Measurements from ENCODE around the gene TRIO. TPM values are rescaled to one million over a fixed set of nuclear protein-coding genes. Genes with fewer than 3 reads are reported as not detected.

Gene TRIO
- total and polyA plus RNA-seq, 2 donors (not counting 1 experiment from before 2014, with no cell fraction given), result 134 to 281 TPM

- TF ChIP-seq EZH2 (IDR thresholded peaks at IDR 0.05; ENCODE audit: low read length, missing control alignments) (no peak), CTCF (conservative IDR thresholded peaks at IDR 0.05 in 1 of 2, IDR thresholded peaks at IDR 0.05 in 1 of 2; ENCODE audit: low read depth in 1 of 2, low read length in 2 of 2) (no peak)
- peaks cover 8% of the 10 kb centered on the region for H3K4me1 ChIP-seq (ENCODE audit: control insufficient read depth, extremely low read depth, insufficient read depth, low read length)
Measured at GRCh38 chr5:14229734-14230133, 86.6 kb downstream of the TRIO start.

GRCh38 chr5:14231156-14231555 is 88.0 kb downstream of the TRIO start:
- H3K36me3 ChIP-seq (ENCODE audit: control insufficient read depth, insufficient read depth, low read length), result no peaks in the 10 kb centered on the region
- no peak overlapping the region for H3K27ac ChIP-seq (ENCODE audit: insufficient read depth, low read length)
- no peak overlapping the region for H3K4me2 ChIP-seq (ENCODE audit: extremely low read depth, insufficient read depth, low read length)
- peaks cover 12% of the 10 kb centered on the region for H4K20me1 ChIP-seq (ENCODE audit: control insufficient read depth, extremely low read depth, insufficient read depth, low read length)
- H3K9me3 ChIP-seq (ENCODE audit: control insufficient read depth, insufficient read depth, low read depth, low read length), result no peaks in the 10 kb centered on the region
- H3K4me1 ChIP-seq (ENCODE audit: control insufficient read depth, extremely low read depth, insufficient read depth, low read length), result peaks cover 9% of the 10 kb centered on the region
- H3K79me2 ChIP-seq (ENCODE audit: control insufficient read depth, insufficient read depth, low read length), result peaks cover 100% of the 10 kb centered on the region
- H3K4me3 ChIP-seq (replicated peaks in 1 of 4; ENCODE audit: control extremely low read depth in 1 of 4, insufficient read depth in 1 of 4, low read depth in 3 of 4, low read length in 4 of 4), result no peak overlapping the region
- DNase-seq (ENCODE audit: low read depth in 2 of 2), result peak; percentile 28 to 45
- TF ChIP-seq CTCF (conservative IDR thresholded peaks at IDR 0.05 in 1 of 2, IDR thresholded peaks at IDR 0.05 in 1 of 2; ENCODE audit: low read depth in 1 of 2, low read length in 2 of 2) (no peak), EZH2 (IDR thresholded peaks at IDR 0.05; ENCODE audit: low read length, missing control alignments) (no peak)
- H3K27me3 ChIP-seq (ENCODE audit: control insufficient read depth, insufficient read depth, low read length), result no peaks in the 10 kb centered on the region
- H3K9ac ChIP-seq (ENCODE audit: insufficient read depth, low read length), result no peak overlapping the region
- H2AFZ ChIP-seq (ENCODE audit: low read length), result no peak overlapping the region

More at GRCh38 chr5:14229734-14230133, 86.6 kb downstream of the TRIO start:
- no peak for DNase-seq (ENCODE audit: low read depth in 2 of 2)
- H3K79me2 ChIP-seq (ENCODE audit: control insufficient read depth, insufficient read depth, low read length), result peaks cover 99% of the 10 kb centered on the region
- no peak overlapping the region for H2AFZ ChIP-seq (ENCODE audit: low read length)
- H3K36me3 ChIP-seq (ENCODE audit: control insufficient read depth, insufficient read depth, low read length), result no peaks in the 10 kb centered on the region
- H3K27ac ChIP-seq (ENCODE audit: insufficient read depth, low read length), result no peak overlapping the region
- H3K9ac ChIP-seq (ENCODE audit: insufficient read depth, low read length), result no peak overlapping the region
- peaks cover 8% of the 10 kb centered on the region for H4K20me1 ChIP-seq (ENCODE audit: control insufficient read depth, extremely low read depth, insufficient read depth, low read length)
- H3K27me3 ChIP-seq (ENCODE audit: control insufficient read depth, insufficient read depth, low read length), result no peaks in the 10 kb centered on the region
- H3K4me2 ChIP-seq (ENCODE audit: extremely low read depth, insufficient read depth, low read length), result no peak overlapping the region
- no peak overlapping the region for H3K4me3 ChIP-seq (replicated peaks in 1 of 4; ENCODE audit: control extremely low read depth in 1 of 4, insufficient read depth in 1 of 4, low read depth in 3 of 4, low read length in 4 of 4)
- H3K9me3 ChIP-seq (ENCODE audit: control insufficient read depth, insufficient read depth, low read depth, low read length), result no peaks in the 10 kb centered on the region

- H3K27ac ChIP-seq (ENCODE audit: insufficient read depth, low read length), result no peak overlapping the region
- no peak overlapping the region for H3K4me3 ChIP-seq (replicated peaks in 1 of 4; ENCODE audit: control extremely low read depth in 1 of 4, insufficient read depth in 1 of 4, low read depth in 3 of 4, low read length in 4 of 4)
- no peaks in the 10 kb centered on the region for H3K9me3 ChIP-seq (ENCODE audit: control insufficient read depth, insufficient read depth, low read depth, low read length)
- peaks cover 100% of the 10 kb centered on the region for H3K79me2 ChIP-seq (ENCODE audit: control insufficient read depth, insufficient read depth, low read length)
- H2AFZ ChIP-seq (ENCODE audit: low read length), result no peak overlapping the region
- H3K27me3 ChIP-seq (ENCODE audit: control insufficient read depth, insufficient read depth, low read length), result no peaks in the 10 kb centered on the region
- peaks cover 13% of the 10 kb centered on the region for H4K20me1 ChIP-seq (ENCODE audit: control insufficient read depth, extremely low read depth, insufficient read depth, low read length)
- H3K36me3 ChIP-seq (ENCODE audit: control insufficient read depth, insufficient read depth, low read length), result no peaks in the 10 kb centered on the region
- peaks cover 9% of the 10 kb centered on the region for H3K4me1 ChIP-seq (ENCODE audit: control insufficient read depth, extremely low read depth, insufficient read depth, low read length)
- H3K9ac ChIP-seq (ENCODE audit: insufficient read depth, low read length), result no peak overlapping the region
- no peak for TF ChIP-seq EZH2 (IDR thresholded peaks at IDR 0.05; ENCODE audit: low read length, missing control alignments)
- no peak for TF ChIP-seq CTCF (conservative IDR thresholded peaks at IDR 0.05 in 1 of 2, IDR thresholded peaks at IDR 0.05 in 1 of 2; ENCODE audit: low read depth in 1 of 2, low read length in 2 of 2)
- no peak for DNase-seq (ENCODE audit: low read depth in 2 of 2)
- no peak overlapping the region for H3K4me2 ChIP-seq (ENCODE audit: extremely low read depth, insufficient read depth, low read length)
Measured at GRCh38 chr5:14231890-14232289, 88.7 kb downstream of the TRIO start.
